ENCODE results near the gene MYO3B.

Gene MYO3B

DNA sequence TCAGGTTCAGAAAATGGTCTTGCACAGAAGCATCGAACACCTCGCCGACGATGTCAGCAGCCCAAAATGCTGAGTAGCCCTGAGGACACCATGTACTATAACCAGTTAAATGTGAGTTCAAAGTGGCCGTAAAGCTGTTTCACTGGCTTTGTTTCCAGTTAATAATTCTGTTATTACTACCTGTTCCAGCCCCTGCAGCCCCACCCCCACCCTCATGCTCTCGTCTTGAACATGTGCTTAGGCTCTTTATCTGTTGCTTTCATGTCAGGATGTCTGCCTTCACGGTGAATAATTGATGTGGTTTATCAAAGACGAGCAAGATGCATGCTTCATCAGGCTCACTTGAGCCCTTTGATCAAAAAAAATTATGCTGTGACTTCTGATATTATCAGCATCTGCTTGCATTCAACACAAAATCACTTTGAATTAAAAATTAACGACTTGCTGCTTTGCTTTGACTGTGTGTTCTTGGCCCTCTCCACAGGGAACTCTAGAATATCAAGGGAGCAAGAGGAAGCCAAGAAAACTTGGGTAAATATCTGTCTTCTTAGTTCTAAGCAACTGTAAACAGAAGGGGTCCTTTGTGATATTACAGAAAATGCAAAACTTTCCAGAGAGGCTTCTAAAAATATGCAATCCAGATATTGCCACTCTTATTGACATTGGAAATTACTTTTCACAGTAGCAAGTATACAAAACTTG lies 473.8 kb downstream of the MYO3B start:
- ChIA-PET POLR2A (no interaction called here), CTCF (interaction anchor here (0.7 kb wide), 1 partner anchor 27 kb away, joined by 3 read pairs; no protein-coding TSS in a partner anchor)
- no peak for DNase-seq (ENCODE audit: extremely low spot score)
- TF ChIP-seq FOXM1 (IDR thresholded peaks at IDR 0.05; ENCODE audit: borderline replicate concordance) = no peak
- TF ChIP-seq TARDBP (IDR thresholded peaks at IDR 0.05) = no peak
- TF ChIP-seq BHLHE40 (IDR thresholded peaks at IDR 0.05; ENCODE audit: borderline replicate concordance) = no peak
- TF ChIP-seq CTBP1 (IDR thresholded peaks at IDR 0.05; ENCODE audit: borderline replicate concordance) = no peak
- no peak for TF ChIP-seq HDGF (IDR thresholded peaks at IDR 0.05; ENCODE audit: borderline replicate concordance)

DNA sequence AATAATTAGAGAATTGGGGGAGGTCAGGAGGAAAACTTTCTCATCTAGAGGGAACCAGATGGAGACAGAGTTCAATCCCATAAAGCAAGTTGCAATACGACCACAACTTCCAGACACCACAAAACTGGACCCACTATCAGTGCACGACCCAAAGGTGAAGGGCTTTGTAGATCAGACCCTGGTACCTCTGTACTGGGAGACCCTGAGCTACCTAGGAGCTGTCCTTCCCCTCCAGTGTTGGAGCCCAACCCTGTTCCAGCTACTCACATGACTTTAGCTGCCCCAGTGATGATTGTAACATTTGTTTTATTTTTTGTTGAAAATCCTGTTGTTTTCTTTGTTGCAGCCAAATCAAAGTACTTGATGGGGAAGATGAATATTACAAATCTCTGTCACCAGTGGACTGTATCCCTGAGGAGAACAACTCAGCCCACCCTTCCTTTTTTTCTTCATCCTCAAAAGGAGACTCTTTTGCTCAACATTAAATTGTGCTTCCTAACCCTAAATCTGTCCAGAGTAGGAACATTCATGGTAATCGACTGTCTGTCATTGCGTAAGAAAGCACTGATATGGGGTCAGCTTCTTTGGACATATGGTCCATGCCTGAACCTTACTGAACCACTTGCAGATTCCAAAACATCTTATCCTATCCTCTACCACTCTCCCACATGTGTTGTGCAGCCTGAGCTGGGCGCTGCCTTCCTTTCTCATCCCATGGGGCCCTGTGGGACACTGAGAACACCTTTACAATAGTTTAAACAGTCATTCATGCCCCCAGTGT lies 474.9 kb downstream of the MYO3B start:
- ChIA-PET POLR2A (no interaction called here), CTCF (no interaction called here)

DNA sequence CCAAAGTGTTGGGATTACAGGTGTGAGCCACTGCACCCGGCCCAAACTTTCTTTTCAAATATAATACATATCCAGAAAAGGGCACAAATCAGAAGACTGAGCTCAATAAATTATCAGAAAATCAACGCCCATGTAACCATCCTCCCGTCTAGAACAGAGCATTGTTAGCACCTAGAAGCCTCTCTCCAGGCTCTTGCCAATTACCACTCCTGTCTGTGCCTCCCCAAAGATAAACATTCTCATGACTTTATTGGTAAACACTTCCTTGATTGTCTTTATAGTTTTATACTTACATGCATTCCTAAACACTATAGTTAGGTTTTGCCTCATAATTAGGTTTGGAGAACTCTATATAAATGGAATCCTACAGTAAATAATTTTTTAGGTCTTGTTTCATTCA lies 478.7 kb downstream of the MYO3B start:
- CTCF ChIA-PET = no interaction called here
- DNase-seq (ENCODE audit: extremely low spot score) = no peak
- POLR2A ChIA-PET = no interaction called here
- TF ChIP-seq ARNT (IDR thresholded peaks at IDR 0.05) = no peak
- no peak for TF ChIP-seq L3MBTL2 (conservative IDR thresholded peaks at IDR 0.05)
- TF ChIP-seq BHLHE40 (IDR thresholded peaks at IDR 0.05; ENCODE audit: borderline replicate concordance) = no peak
- no peak for TF ChIP-seq NFRKB (IDR thresholded peaks at IDR 0.05)
- no peak for TF ChIP-seq FOXA1 (IDR thresholded peaks at IDR 0.05)
- no peak for TF ChIP-seq FOXM1 (IDR thresholded peaks at IDR 0.05; ENCODE audit: borderline replicate concordance)
- TF ChIP-seq SP1 (IDR thresholded peaks at IDR 0.05) = no peak

More for the DNA sequence above, 474.9 kb downstream of the MYO3B start:
- DNase-seq (ENCODE audit: extremely low spot score) = no peak
- TF ChIP-seq HDGF (IDR thresholded peaks at IDR 0.05; ENCODE audit: borderline replicate concordance) (no peak), TARDBP (IDR thresholded peaks at IDR 0.05) (no peak)

DNA sequence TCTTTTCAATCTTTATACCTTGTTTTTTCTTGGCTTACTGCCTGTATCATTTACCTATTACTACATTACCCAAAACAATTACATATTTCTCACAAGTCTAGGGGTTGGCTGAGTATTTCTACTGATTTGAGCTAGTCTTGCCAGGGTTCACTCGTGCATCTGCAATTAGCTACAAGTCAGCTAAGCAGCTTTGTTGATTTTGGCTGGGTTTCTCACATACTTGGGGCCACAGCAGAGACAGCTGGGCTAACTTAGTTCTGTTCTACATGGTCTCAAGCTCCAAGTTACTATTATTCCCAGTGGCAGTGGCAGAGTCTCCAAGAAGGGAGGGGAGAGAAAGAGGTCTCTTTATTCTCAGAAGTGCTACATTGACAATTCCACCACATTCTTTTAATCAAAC lies 482.5 kb downstream of the MYO3B start:
- TF ChIP-seq FOXM1 (IDR thresholded peaks at IDR 0.05; ENCODE audit: borderline replicate concordance) (no peak), ZNF384 (IDR thresholded peaks at IDR 0.05) (no peak), TARDBP (IDR thresholded peaks at IDR 0.05) (no peak), LEF1 (IDR thresholded peaks at IDR 0.05; ENCODE audit: borderline replicate concordance) (no peak), FOXK2 (IDR thresholded peaks at IDR 0.05) (no peak), CTBP1 (IDR thresholded peaks at IDR 0.05; ENCODE audit: borderline replicate concordance) (no peak), NFRKB (IDR thresholded peaks at IDR 0.05) (no peak), BHLHE40 (IDR thresholded peaks at IDR 0.05; ENCODE audit: borderline replicate concordance) (no peak), SP1 (IDR thresholded peaks at IDR 0.05) (no peak), SUZ12 (IDR thresholded peaks at IDR 0.05) (no peak), ELF4 (IDR thresholded peaks at IDR 0.05) (no peak)
- TF ChIP-seq, protein P1, sequence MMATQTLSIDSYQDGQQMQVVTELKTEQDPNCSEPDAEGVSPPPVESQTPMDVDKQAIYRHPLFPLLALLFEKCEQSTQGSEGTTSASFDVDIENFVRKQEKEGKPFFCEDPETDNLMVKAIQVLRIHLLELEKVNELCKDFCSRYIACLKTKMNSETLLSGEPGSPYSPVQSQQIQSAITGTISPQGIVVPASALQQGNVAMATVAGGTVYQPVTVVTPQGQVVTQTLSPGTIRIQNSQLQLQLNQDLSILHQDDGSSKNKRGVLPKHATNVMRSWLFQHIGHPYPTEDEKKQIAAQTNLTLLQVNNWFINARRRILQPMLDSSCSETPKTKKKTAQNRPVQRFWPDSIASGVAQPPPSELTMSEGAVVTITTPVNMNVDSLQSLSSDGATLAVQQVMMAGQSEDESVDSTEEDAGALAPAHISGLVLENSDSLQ (IDR thresholded peaks at IDR 0.05) = no peak
- ChIA-PET POLR2A (no interaction called here), CTCF (no interaction called here)
- DNase-seq (ENCODE audit: extremely low spot score) = no peak

DNA sequence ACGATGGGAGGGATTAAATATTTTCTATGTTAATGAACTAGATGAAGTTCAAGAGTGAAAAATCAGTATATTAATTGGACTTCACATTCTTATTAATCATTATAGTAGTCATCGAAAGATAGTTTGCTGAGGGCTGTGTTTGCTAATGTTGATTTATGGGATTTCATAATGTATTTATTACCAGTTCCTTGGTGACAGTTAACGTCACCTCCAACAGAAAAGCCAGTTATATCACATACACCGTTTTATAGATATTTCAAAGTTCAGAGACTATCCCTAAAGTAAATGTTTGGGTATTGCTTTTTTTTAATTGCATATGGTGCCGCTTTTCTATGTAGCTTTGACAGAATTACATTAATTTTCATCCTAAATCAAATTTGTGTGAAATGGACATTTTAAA lies 487.8 kb downstream of the MYO3B start:
- TF ChIP-seq SUZ12 (IDR thresholded peaks at IDR 0.05) (no peak), BHLHE40 (IDR thresholded peaks at IDR 0.05; ENCODE audit: borderline replicate concordance) (no peak), NFRKB (IDR thresholded peaks at IDR 0.05) (no peak), FOXK2 (IDR thresholded peaks at IDR 0.05) (no peak), L3MBTL2 (conservative IDR thresholded peaks at IDR 0.05) (no peak), FOXM1 (IDR thresholded peaks at IDR 0.05; ENCODE audit: borderline replicate concordance) (no peak), ELF4 (IDR thresholded peaks at IDR 0.05) (no peak), CTBP1 (IDR thresholded peaks at IDR 0.05; ENCODE audit: borderline replicate concordance) (no peak), TARDBP (IDR thresholded peaks at IDR 0.05) (no peak), ZNF384 (IDR thresholded peaks at IDR 0.05) (no peak), FOXA1 (IDR thresholded peaks at IDR 0.05) (no peak), LEF1 (IDR thresholded peaks at IDR 0.05; ENCODE audit: borderline replicate concordance) (no peak), HDGF (IDR thresholded peaks at IDR 0.05; ENCODE audit: borderline replicate concordance) (no peak), SP1 (IDR thresholded peaks at IDR 0.05) (no peak), ARNT (IDR thresholded peaks at IDR 0.05) (no peak)
- TF ChIP-seq, protein P1 (IDR thresholded peaks at IDR 0.05) = no peak
- DNase-seq (ENCODE audit: extremely low spot score) = no peak
- ChIA-PET POLR2A (no interaction called here), CTCF (no interaction called here)

DNA sequence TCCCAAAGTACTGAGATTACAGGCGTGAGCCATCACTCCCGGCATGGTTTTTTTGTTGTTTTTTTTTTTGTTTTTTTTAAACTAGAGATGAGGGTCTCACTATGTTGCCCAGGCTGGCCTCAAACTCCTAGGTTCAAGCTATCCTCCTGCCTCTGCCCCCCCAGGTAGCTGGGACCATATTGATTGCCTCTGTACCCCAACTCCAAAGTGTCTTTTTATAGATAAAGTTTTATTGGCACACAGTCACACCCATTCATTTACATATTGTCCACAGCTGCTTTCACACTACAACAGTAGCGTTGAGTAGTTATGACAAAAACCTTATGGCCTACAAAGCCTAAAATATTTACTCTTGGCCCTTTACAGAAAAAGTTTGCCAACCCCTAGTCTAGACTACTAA lies 492.0 kb downstream of the MYO3B start:
- CTCF ChIA-PET = interaction anchor here (0.7 kb wide), 1 partner anchor 11 kb away, joined by 7 read pairs; no protein-coding TSS in a partner anchor
- POLR2A ChIA-PET = no interaction called here

More for the DNA sequence above, 492.0 kb downstream of the MYO3B start:
- DNase-seq (ENCODE audit: extremely low spot score) = no peak
- no peak for TF ChIP-seq FOXK2 (IDR thresholded peaks at IDR 0.05)
- no peak for TF ChIP-seq NFRKB (IDR thresholded peaks at IDR 0.05)
- TF ChIP-seq ARNT (IDR thresholded peaks at IDR 0.05) = no peak
- no peak for TF ChIP-seq ZNF384 (IDR thresholded peaks at IDR 0.05)
- no peak for TF ChIP-seq SP1 (IDR thresholded peaks at IDR 0.05)
- no peak for TF ChIP-seq LEF1 (IDR thresholded peaks at IDR 0.05; ENCODE audit: borderline replicate concordance)
- TF ChIP-seq FOXM1 (IDR thresholded peaks at IDR 0.05; ENCODE audit: borderline replicate concordance) = no peak
- no peak for TF ChIP-seq HDGF (IDR thresholded peaks at IDR 0.05; ENCODE audit: borderline replicate concordance)
- TF ChIP-seq BHLHE40 (IDR thresholded peaks at IDR 0.05; ENCODE audit: borderline replicate concordance) = no peak
